ENCODE data around the gene CD1D.
"Not testable (repeated sequence)": the region's sequence is repeated elsewhere in the genome, so short reads cannot be mapped to it uniquely, and the experiment has no call there.

Gene CD1D

GRCh38 chr1:158180741-158181576, at the start of gene CD1D:
CD1D (plus strand) TSS chr1:158180895; CDS start chr1:158181102, 207 bp downstream.
- no peak for DNase-seq

DNA sequence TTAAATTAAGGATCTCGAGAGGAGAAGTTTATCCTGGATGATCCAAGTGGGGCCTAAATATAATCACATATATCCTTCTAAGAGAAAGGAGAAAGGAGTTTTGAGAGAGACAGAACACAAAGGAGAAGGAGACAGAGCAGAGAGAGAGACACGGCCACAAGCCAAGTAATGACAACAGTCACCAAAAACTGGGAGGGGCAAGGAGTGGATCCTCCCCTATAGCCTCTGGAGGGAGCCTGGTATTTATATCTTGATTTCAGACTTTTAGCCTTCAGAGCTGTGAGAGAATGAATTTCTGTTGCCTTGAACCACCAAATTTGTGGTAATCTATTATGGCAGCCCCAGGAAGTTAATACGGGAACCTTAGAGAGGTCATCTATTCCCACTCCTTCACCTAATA, 49.5 kb upstream of the CD1D start:
- no peak for DNase-seq

DNA sequence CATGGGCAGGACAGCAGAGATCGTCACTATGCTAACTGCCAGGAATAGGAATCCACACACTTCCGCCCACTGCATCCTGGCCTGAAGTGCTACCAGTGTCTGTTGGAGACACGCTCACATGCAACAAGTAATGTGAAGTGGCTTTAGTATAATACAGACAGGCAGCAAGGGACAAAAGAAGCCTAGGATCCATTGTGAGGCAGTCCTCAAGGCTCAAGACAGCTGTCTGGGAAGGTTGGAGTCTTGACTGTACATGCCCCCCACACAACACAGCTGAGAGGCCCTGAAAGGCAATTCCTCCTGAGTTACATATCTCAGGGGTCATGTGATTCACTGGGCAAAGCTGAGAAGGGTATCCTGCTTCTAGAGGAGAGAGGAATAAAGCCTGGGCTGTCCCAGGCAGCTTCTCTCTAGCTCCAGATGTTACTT, 39.9 kb upstream of the CD1D start:
- no peak for DNase-seq

GRCh38 chr1:158145173-158145719, 35.4 kb upstream of the CD1D start:
- DNase-seq = no peak

- no peak for DNase-seq
Observed at GRCh38 chr1:158146165-158146564, 34.5 kb upstream of the CD1D start.

DNA sequence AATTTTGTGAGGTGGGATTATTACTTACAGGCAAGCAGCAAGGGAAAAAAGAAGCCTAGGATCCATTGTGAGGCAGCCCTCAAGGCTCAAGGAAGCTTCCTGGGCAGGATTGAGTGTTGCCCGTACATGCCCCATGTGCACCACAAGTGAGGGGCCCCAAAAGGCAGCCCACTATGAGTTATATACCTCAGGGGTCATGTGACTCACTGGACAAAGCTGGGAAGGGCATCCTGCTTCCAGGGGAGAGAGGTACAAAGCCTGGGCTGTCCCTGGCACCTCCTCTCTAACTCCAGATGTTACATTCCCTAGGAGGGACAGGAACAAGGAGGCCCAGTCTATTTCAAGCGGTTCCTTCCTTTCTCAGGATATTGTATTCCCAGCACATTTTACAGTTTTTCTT, 34.0 kb upstream of the CD1D start:
- no peak for DNase-seq

DNA sequence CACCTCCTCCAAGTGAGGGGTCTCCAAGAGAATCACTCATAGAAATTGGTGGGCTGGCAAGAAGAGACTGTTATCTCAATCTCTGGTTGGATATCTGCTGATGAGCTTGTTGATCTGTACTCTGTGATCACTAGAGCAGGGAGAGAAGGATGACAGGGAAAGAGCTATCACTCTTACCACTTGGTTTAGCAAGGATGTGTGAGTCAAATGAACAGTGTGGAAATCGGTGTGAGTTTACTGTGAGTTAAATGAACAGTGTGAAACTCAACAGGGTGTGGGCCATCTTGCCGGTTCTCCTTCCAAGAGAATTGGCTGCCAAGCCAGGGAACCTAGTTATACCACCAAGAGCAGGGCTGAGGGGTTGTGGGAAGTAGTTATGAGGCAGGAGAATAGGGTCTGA, 33.3 kb upstream of the CD1D start:
- no peak for DNase-seq

GRCh38 chr1:158147869-158148268, 32.8 kb upstream of the CD1D start:
- no peak for DNase-seq

DNA sequence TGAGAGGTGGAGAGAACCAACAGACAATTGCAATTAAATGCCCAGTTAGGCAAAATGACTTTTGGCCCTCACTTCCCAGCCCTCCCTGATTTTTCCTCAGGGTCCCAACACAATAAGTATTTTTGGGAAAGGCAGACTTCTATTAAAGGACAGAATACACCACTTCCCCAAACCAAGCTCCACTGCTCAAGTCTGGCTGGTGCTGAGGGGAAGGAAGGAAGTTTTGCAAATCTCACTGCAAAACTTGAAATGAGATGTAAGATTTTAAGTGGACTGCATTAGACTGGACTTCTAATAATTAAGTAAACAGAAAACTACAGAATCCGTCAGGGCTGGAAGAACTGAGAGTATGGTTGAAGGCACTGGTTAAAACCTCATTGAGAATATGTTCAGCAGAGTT, 32.2 kb upstream of the CD1D start:
- no peak for DNase-seq

GRCh38 chr1:158149175-158149574, 31.5 kb upstream of the CD1D start:
- no peak for DNase-seq

GRCh38 chr1:158149577-158150269, 31.0 kb upstream of the CD1D start:
- DNase-seq = peak; percentile 84

DNA sequence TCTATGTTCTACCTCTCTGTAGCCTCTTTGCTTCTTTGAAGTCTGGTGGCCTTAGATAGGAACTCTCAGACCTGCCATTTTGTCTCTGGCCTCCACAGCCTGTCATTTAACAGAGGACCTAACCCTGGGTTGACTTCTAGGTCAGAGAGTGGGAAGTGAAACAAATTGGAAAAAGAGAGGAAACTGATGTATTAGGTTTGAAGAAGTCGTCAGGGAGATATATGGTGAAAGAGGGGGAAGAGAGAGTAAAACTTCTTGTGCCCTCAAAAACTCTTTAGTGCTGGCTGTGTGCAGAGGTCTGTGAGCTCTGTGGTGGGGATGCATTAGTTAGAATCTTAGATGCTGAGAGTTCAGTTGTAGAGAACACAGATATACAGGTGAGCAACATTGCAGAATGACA, 30.2 kb upstream of the CD1D start:
- no peak for DNase-seq

DNA sequence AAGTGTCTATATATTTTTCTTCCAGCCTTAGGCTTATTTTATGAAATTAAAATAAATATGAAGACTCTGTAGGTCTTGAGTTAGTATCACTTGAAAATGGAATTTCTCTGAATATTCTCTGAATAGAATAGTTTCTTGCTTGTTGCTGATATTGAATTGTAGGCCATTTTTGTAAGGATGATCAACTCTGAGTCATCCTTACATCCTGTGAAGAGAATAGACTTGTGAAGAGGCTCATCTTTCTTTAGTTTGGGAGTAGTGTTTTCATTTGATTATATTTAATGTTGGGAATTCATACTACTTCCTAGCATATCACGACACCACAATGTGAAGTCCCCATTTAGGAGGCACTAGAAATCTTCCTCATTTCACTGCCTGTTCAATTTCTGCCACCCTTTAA, 27.5 kb upstream of the CD1D start:
- DNase-seq = no peak

DNA sequence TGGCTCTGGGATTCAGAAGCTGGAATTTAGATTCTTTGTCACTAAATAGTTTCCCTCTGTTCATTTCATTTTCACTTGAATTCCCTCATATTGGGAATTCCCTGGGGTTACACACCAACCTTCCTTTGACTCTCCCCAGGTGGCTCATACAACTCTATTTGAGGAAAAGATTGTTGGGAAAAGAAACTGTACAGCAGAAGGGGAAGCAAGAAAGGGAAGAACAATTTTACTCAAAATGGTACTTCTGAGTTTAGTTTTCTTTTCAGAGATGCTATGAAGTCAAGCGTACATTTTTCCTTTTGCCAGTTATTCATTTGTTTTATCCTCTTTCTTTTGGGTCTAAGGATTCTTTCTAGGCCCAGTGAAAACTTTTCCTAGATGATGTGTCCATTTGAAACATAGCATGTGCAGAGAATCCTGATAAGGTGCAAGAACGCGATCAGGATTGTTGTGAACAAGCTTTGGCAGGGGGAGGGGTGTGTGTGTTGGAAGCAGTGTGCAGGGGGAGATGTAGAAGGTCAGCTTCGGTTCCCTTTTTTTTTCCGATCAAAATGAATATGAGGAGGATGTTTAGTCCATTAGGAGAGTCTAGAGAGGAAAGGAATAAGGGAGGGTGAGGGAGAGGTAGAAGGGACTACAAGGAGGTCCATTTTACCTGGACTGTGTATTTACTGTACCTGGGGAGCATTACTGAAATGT, 26.8 kb upstream of the CD1D start:
- no peak for DNase-seq

GRCh38 chr1:158154501-158154900, 26.2 kb upstream of the CD1D start:
- DNase-seq = no peak

DNA sequence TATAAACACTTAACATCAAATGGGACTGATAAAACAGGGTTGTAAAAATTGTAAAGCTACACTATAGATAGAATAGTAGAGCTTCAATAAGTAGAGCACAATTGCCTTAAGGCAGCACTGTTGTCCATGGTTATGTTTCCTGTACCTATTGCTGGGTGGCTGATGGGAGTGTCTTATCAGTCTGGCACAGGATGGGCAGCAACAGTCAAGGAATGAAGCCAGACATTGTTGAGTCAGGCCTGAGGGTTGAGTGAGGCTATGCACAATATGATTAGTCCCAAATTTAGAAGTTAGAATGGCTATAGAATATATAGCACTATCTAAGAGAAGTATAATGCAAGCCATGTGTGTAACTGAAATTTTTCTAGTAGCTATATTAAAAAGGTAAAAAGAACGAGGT, 25.0 kb upstream of the CD1D start:
- no peak for DNase-seq

- no peak for DNase-seq
Observed at GRCh38 chr1:158159597-158159996, 21.1 kb upstream of the CD1D start.

DNA sequence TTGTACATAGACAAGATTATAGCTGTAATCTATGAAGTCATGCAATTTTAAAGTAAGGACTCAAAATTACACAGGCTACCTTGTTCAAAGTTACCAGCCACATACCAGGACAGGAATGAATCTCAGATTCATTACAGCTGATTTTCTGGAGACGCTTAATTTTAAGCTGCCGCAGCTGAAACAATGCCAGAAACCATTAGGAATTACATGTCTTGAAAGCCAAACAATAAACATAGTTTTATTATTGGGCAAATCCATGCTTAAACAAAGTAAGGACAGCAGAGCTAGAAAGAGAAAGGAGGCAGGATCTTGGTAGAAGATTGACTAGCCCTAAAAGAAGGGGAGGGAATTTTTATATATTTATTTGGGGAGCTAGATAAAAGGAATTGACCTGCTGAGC, 19.2 kb upstream of the CD1D start:
- no peak for DNase-seq

- no peak for DNase-seq
Observed at GRCh38 chr1:158163000-158163947, 17.4 kb upstream of the CD1D start.

GRCh38 chr1:158169105-158169504, 11.6 kb upstream of the CD1D start:
- DNase-seq = no peak

DNA sequence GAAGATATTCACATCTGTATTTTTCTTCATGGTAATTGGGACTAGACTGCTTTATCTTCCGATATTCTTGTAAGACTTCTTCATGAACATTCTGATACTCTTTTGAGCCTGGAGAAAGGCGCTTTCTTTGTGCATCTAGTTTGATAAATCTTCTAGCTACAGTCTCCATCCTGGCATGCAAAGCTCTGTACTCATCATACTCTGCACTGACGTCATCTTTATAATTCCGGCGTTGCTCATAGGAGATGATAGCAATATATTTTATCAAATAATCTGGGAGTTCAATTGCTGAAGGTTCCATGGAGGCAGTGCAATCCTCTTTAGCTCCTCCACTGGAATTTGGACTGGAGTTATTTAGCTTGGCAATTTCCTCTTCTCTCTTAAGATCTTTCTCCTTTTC, 4.8 kb upstream of the CD1D start:
- DNase-seq = not testable (repeated sequence)

GRCh38 chr1:158176399-158176798, 4.3 kb upstream of the CD1D start:
- no peak for DNase-seq
